T-helper 17 cell (primary cell): ENCODE results near the gene ERVK3-1. TPM values are rescaled to one million over a fixed set of nuclear protein-coding genes. Genes with fewer than 3 reads are reported as not detected.

Experiments used
- ATAC-seq: fragments of 150-1000 bp; cut with Tn5 transposase; 2 replicates; pipeline ENCODE4 v1.10.0; 2021; ENCODE audit warnings: mild to moderate bottlenecking, moderate library complexity
- DNase-seq, 3 donors: peaks; one replicate each; pipeline versions ENCODE4 v3.0.0 to v3.0.0-alpha.2; 2020 to 2021
- H3K9me3 ChIP-seq: one replicate; pipeline ENCODE4 v1.7.0; 2013; ENCODE audit warnings: low read length, mild to moderate bottlenecking; ENCODE audit not compliant: control insufficient read depth, poor library complexity, severe bottlenecking
- H3K27ac Mint-ChIP-seq: one replicate; pipeline ENCODE4 v1.8.0; 2022; ENCODE audit warnings: mild to moderate bottlenecking, moderate library complexity, mixed read lengths
- H3K27me3 Mint-ChIP-seq: one replicate; pipeline ENCODE4 v1.8.0; 2022; ENCODE audit warnings: mixed read lengths
- H3K36me3 Mint-ChIP-seq: one replicate; pipeline ENCODE4 v1.8.0; 2022; ENCODE audit warnings: low read depth, mixed read lengths
- H3K4me1 Mint-ChIP-seq: one replicate; pipeline ENCODE4 v1.8.0; 2022; ENCODE audit warnings: mild to moderate bottlenecking, mixed read lengths
- H3K4me3 Mint-ChIP-seq: one replicate; pipeline ENCODE4 v1.8.0; 2022; ENCODE audit warnings: mild to moderate bottlenecking, moderate library complexity, mixed read lengths
- total RNA-seq, 4 donors: library from RNA in 2 of 4; stranded (reverse) in 2 of 4; gene quantifications; one replicate each; pipeline ENCODE4 v1.2.3 and lab custom pipeline; 2022 to 2026

The ERVK3-1 gene
- total RNA-seq, 2 donors from 2014 or later, result 108 to 110 TPM

- DNase-seq (no peak), ATAC-seq (peak; percentile 21)
- H3K4me3 Mint-ChIP-seq, result no peak overlapping the region
- peaks cover 9% of the 10 kb centered on the region for H3K36me3 Mint-ChIP-seq
- no peaks in the 10 kb centered on the region for H3K9me3 ChIP-seq
- H3K27ac Mint-ChIP-seq, result peak overlapping the region; percentile 16
- no peaks in the 10 kb centered on the region for H3K27me3 Mint-ChIP-seq
- H3K4me1 Mint-ChIP-seq, result peaks cover 7% of the 10 kb centered on the region
Observed at GRCh38 chr19:58315580-58315979, 10.4 kb downstream of the ERVK3-1 start.

GRCh38 chr19:58317476-58318072, 12.4 kb downstream of the ERVK3-1 start:
- Mint-ChIP-seq H3K27me3 (no peaks in the 10 kb centered on the region), H3K36me3 (peaks cover 3% of the 10 kb centered on the region), H3K4me3 (no peak overlapping the region), H3K4me1 (peaks cover 4% of the 10 kb centered on the region), H3K27ac (peak overlapping the region; percentile 67)
- DNase-seq (no peak), ATAC-seq (no peak)
- H3K9me3 ChIP-seq, result no peaks in the 10 kb centered on the region

GRCh38 chr19:58318297-58318696, 13.1 kb downstream of the ERVK3-1 start:
- no peaks in the 10 kb centered on the region for H3K9me3 ChIP-seq
- Mint-ChIP-seq H3K27ac (no peak overlapping the region), H3K4me1 (peaks cover 4% of the 10 kb centered on the region), H3K27me3 (no peaks in the 10 kb centered on the region), H3K4me3 (no peak overlapping the region), H3K36me3 (peaks cover 5% of the 10 kb centered on the region)
- DNase-seq, result no peak
- ATAC-seq, result no peak

- H3K4me3 Mint-ChIP-seq, result no peak overlapping the region
- no peaks in the 10 kb centered on the region for H3K27me3 Mint-ChIP-seq
- peaks cover 4% of the 10 kb centered on the region for H3K4me1 Mint-ChIP-seq
- DNase-seq, result no peak
- peaks cover 5% of the 10 kb centered on the region for H3K36me3 Mint-ChIP-seq
- H3K27ac Mint-ChIP-seq, result no peak overlapping the region
- H3K9me3 ChIP-seq, result no peaks in the 10 kb centered on the region
- no peak for ATAC-seq
Observed at GRCh38 chr19:58319241-58319640, 14.1 kb downstream of the ERVK3-1 start.

- peaks cover 2% of the 10 kb centered on the region for H3K36me3 Mint-ChIP-seq
- no peak for ATAC-seq
- no peak overlapping the region for H3K27ac Mint-ChIP-seq
Observed at GRCh38 chr19:58325311-58326022, 20.3 kb downstream of the ERVK3-1 start.

GRCh38 chr19:58326501-58326913, 21.3 kb downstream of the ERVK3-1 start:
- Mint-ChIP-seq H3K36me3 (peaks cover 2% of the 10 kb centered on the region), H3K27me3 (no peaks in the 10 kb centered on the region), H3K4me1 (peaks cover 4% of the 10 kb centered on the region), H3K27ac (no peak overlapping the region), H3K4me3 (no peak overlapping the region)
- ATAC-seq (peak; percentile 39), DNase-seq (no peak)
- no peaks in the 10 kb centered on the region for H3K9me3 ChIP-seq

More at GRCh38 chr19:58325311-58326022, 20.3 kb downstream of the ERVK3-1 start:
- DNase-seq, result no peak
- no peaks in the 10 kb centered on the region for H3K9me3 ChIP-seq
- peaks cover under 1% of the 10 kb centered on the region for H3K4me1 Mint-ChIP-seq
- H3K4me3 Mint-ChIP-seq, result no peak overlapping the region
- no peaks in the 10 kb centered on the region for H3K27me3 Mint-ChIP-seq

- Mint-ChIP-seq H3K4me3 (no peak within 1 kb of the TSS), H3K4me1 (peaks cover 4% of the 10 kb centered on the region), H3K27ac (no peak within 1 kb of the TSS), H3K36me3 (peaks cover 2% of the 10 kb centered on the region), H3K27me3 (no peaks in the 10 kb centered on the region)
- H3K9me3 ChIP-seq, result no peaks in the 10 kb centered on the region
- DNase-seq (peak; percentile 73 to 79 (median 75)), ATAC-seq (peak; percentile 93)
Observed at GRCh38 chr19:58326914-58327726, 21.9 kb downstream of the ERVK3-1 start, which contains the start of gene ZSCAN22. ZSCAN22 (plus strand) TSS chr19:58326994; CDS start chr19:58334803, 7,809 bp downstream.

GRCh38 chr19:58328999-58329398, 23.8 kb downstream of the ERVK3-1 start:
- Mint-ChIP-seq H3K27me3 (no peaks in the 10 kb centered on the region), H3K4me3 (no peak overlapping the region), H3K27ac (peak overlapping the region; percentile 49), H3K4me1 (peaks cover 5% of the 10 kb centered on the region), H3K36me3 (no peaks in the 10 kb centered on the region)
- DNase-seq (no peak), ATAC-seq (no peak)
- no peaks in the 10 kb centered on the region for H3K9me3 ChIP-seq

GRCh38 chr19:58330458-58330857, 25.3 kb downstream of the ERVK3-1 start:
- Mint-ChIP-seq H3K27me3 (no peaks in the 10 kb centered on the region), H3K4me1 (peaks cover 5% of the 10 kb centered on the region)

GRCh38 chr19:58332697-58333096, 27.5 kb downstream of the ERVK3-1 start:
- Mint-ChIP-seq H3K4me1 (peaks cover 5% of the 10 kb centered on the region), H3K36me3 (no peaks in the 10 kb centered on the region), H3K27me3 (no peaks in the 10 kb centered on the region), H3K27ac (peak overlapping the region; percentile 29), H3K4me3 (no peak overlapping the region)
- DNase-seq (no peak), ATAC-seq (no peak)
- no peaks in the 10 kb centered on the region for H3K9me3 ChIP-seq

More at GRCh38 chr19:58330458-58330857, 25.3 kb downstream of the ERVK3-1 start:
- ATAC-seq (no peak), DNase-seq (no peak)
- Mint-ChIP-seq H3K36me3 (no peaks in the 10 kb centered on the region), H3K27ac (no peak overlapping the region), H3K4me3 (no peak overlapping the region)
- no peaks in the 10 kb centered on the region for H3K9me3 ChIP-seq

- H3K27ac Mint-ChIP-seq, result no peak overlapping the region
- DNase-seq (no peak), ATAC-seq (no peak)
- no peak overlapping the region for H3K4me3 Mint-ChIP-seq
- H3K4me1 Mint-ChIP-seq, result peaks cover 6% of the 10 kb centered on the region
- no peaks in the 10 kb centered on the region for H3K27me3 Mint-ChIP-seq
- no peaks in the 10 kb centered on the region for H3K9me3 ChIP-seq
- peaks cover under 1% of the 10 kb centered on the region for H3K36me3 Mint-ChIP-seq
Observed at GRCh38 chr19:58334691-58335249, 29.6 kb downstream of the ERVK3-1 start.

- no peak for DNase-seq
- H3K9me3 ChIP-seq, result no peaks in the 10 kb centered on the region
- H3K36me3 Mint-ChIP-seq, result peaks cover 4% of the 10 kb centered on the region
Observed at GRCh38 chr19:58335630-58336029, 30.5 kb downstream of the ERVK3-1 start.

GRCh38 chr19:58336216-58336615, 31.0 kb downstream of the ERVK3-1 start:
- peaks cover 5% of the 10 kb centered on the region for H3K36me3 Mint-ChIP-seq
- H3K27ac Mint-ChIP-seq, result no peak overlapping the region
- ATAC-seq (no peak), DNase-seq (no peak)
- H3K9me3 ChIP-seq, result no peaks in the 10 kb centered on the region
- H3K4me3 Mint-ChIP-seq, result no peak overlapping the region
- H3K4me1 Mint-ChIP-seq, result peaks cover 5% of the 10 kb centered on the region
- no peaks in the 10 kb centered on the region for H3K27me3 Mint-ChIP-seq

More at GRCh38 chr19:58335630-58336029, 30.5 kb downstream of the ERVK3-1 start:
- peaks cover 8% of the 10 kb centered on the region for H3K4me1 Mint-ChIP-seq
- H3K4me3 Mint-ChIP-seq, result no peak overlapping the region
- ATAC-seq, result no peak
- H3K27me3 Mint-ChIP-seq, result no peaks in the 10 kb centered on the region
- H3K27ac Mint-ChIP-seq, result no peak overlapping the region
